H1 (cell line): Measurements from ENCODE around the gene DEGS2. TPM values are rescaled to one million over a fixed set of nuclear protein-coding genes. Genes with fewer than 3 reads are reported as not detected.

Source experiments
- CTCF ChIA-PET: fragments of 300-600 bp; sonication (Branson Sonifier 250); formaldehyde crosslinking; loops from one replicate; lab custom pipeline; 2021; ENCODE audit not compliant: partially characterized antibody; lab: Charles Lee
- POLR2A ChIA-PET: fragments of 300-600 bp; sonication (Branson Sonifier 250); formaldehyde crosslinking; loops from one replicate; lab custom pipeline; 2021; ENCODE audit warnings: inconsistent platforms; ENCODE audit not compliant: partially characterized antibody; lab: Charles Lee
- DNase-seq, 2 experiments: peaks; one replicate each; pipeline versions ENCODE4 v3.0.0 to v3.0.0-alpha.2; 2010 to 2022; ENCODE audit warnings: low spot score in 2 of 2, low read depth in 1 of 2, mixed read lengths in 1 of 2
- FAIRE-seq: peaks from 2 replicates; lab custom pipeline; 2011; peaks lifted over from hg19 to GRCh38; lab: Jason Lieb, UNC
- H2AFZ ChIP-seq: 2 replicates; pipeline ENCODE4 v1.8.1; 2012; ENCODE audit warnings: low read length, inconsistent platforms
- H2AK5ac ChIP-seq: 2 replicates; pipeline ENCODE4 v1.6.1; 2013; ENCODE audit warnings: low read depth, low read length
- H2BK120ac ChIP-seq: replicated peaks from 2 replicates; pipeline ENCODE3; 2013; ENCODE audit warnings: low read depth, low read length, inconsistent platforms
- H2BK12ac ChIP-seq: 2 replicates; pipeline ENCODE4 v1.6.1; 2013; ENCODE audit warnings: low read depth, low read length
- H2BK15ac ChIP-seq: 2 replicates; pipeline ENCODE4 v1.6.1; 2013; ENCODE audit warnings: low read length
- H2BK20ac ChIP-seq: 2 replicates; pipeline ENCODE4 v1.6.1; 2013; ENCODE audit warnings: low read length
- H2BK5ac ChIP-seq: 2 replicates; pipeline ENCODE4 v1.6.1; 2013; ENCODE audit warnings: low read depth, low read length
- H3K14ac ChIP-seq: 2 replicates; pipeline ENCODE4 v1.6.1; 2013; ENCODE audit warnings: inconsistent platforms; ENCODE audit not compliant: insufficient read length
- H3K18ac ChIP-seq: 2 replicates; pipeline ENCODE4 v1.6.1; 2013; ENCODE audit warnings: low read length; ENCODE audit errors: extremely low read depth
- H3K23ac ChIP-seq: 2 replicates; pipeline ENCODE4 v1.6.1; 2013; ENCODE audit warnings: inconsistent platforms; ENCODE audit not compliant: insufficient read length
- H3K23me2 ChIP-seq: 2 replicates; pipeline ENCODE4 v1.6.1; 2013; ENCODE audit warnings: low read depth, low read length
- H3K27ac ChIP-seq: 2 replicates; pipeline ENCODE4 v1.6.1; 2011; ENCODE audit warnings: low read depth, low read length, inconsistent platforms
- H3K27me3 ChIP-seq, 4 experiments: replicated peaks in 1 of 4; 1 replicate in 1 of 4; 2 replicates in 3 of 4; pipeline versions ENCODE4 v1.6.1 to v1.8.1; 2011 to 2013; ENCODE audit warnings: low read length in 3 of 4, mild to moderate bottlenecking in 3 of 4, inconsistent platforms in 2 of 4, mixed read lengths in 2 of 4, moderate library complexity in 1 of 4; ENCODE audit not compliant: control insufficient read depth in 3 of 4, insufficient read depth in 3 of 4; ENCODE audit errors: extremely low read depth in 1 of 4
- H3K36me3 ChIP-seq, 4 experiments: 2 replicates each; pipeline versions ENCODE4 v1.6.1 to v1.8.1; 2011 to 2013; ENCODE audit warnings: mild to moderate bottlenecking in 4 of 4, low read length in 3 of 4, moderate library complexity in 2 of 4, control low read depth in 1 of 4, inconsistent platforms in 1 of 4; ENCODE audit not compliant: insufficient read depth in 4 of 4, control insufficient read depth in 2 of 4
- H3K4ac ChIP-seq: replicated peaks from 2 replicates; pipeline ENCODE3; 2013; ENCODE audit warnings: low read length, low read depth, mixed read lengths, inconsistent platforms; ENCODE audit not compliant: insufficient read length
- H3K4me1 ChIP-seq, 4 experiments: replicated peaks in 1 of 4; 1 replicate in 1 of 4; 2 replicates in 3 of 4; pipeline versions ENCODE4 v1.6.1 to v1.8.1; 2011 to 2013; ENCODE audit warnings: low read length in 3 of 4, inconsistent platforms in 2 of 4, mixed read lengths in 1 of 4; ENCODE audit not compliant: insufficient read depth in 4 of 4, control insufficient read depth in 3 of 4
- H3K4me2 ChIP-seq, 2 experiments: 2 replicates each; pipeline versions ENCODE4 v1.6.1 to v1.8.1; 2011 to 2013; ENCODE audit warnings: low read depth in 2 of 2, low read length in 2 of 2, control low read depth in 1 of 2, inconsistent platforms in 1 of 2, mild to moderate bottlenecking in 1 of 2; ENCODE audit not compliant: insufficient read depth in 1 of 2
- H3K4me3 ChIP-seq, 4 experiments: fragments of 200-600, 300-600 bp in 1 of 4; sonication (generic), shearing (Covaris generic), sonication (Bioruptor Twin) in 1 of 4; 2 replicates each; pipeline versions ENCODE4 v1.5.1 to v1.8.1; 2011 to 2016; ENCODE audit warnings: low read length in 4 of 4, low read depth in 3 of 4, control low read depth in 2 of 4, inconsistent platforms in 2 of 4, mild to moderate bottlenecking in 2 of 4, mixed read lengths in 1 of 4, moderate library complexity in 1 of 4; ENCODE audit not compliant: insufficient read depth in 2 of 4; ENCODE audit errors: extremely low read depth in 1 of 4
- H3K56ac ChIP-seq: replicated peaks from 2 replicates; pipeline ENCODE3; 2013; ENCODE audit warnings: low read depth, mild to moderate bottlenecking, mixed read lengths, low read length, inconsistent platforms; ENCODE audit not compliant: insufficient read length
- H3K79me1 ChIP-seq: 2 replicates; pipeline ENCODE4 v1.6.1; 2013; ENCODE audit warnings: low read depth, low read length, control low read depth
- H3K79me2 ChIP-seq, 2 experiments: 2 replicates each; pipeline versions ENCODE4 v1.6.1 to v1.8.1; 2012 to 2013; ENCODE audit warnings: low read length in 2 of 2, mild to moderate bottlenecking in 2 of 2, inconsistent platforms in 1 of 2; ENCODE audit not compliant: insufficient read depth in 2 of 2, control insufficient read depth in 1 of 2
- H3K9ac ChIP-seq, 4 experiments: replicated peaks in 1 of 4; 1 replicate in 1 of 4; 2 replicates in 3 of 4; pipeline versions ENCODE4 v1.6.1 to v1.8.1; 2011 to 2013; ENCODE audit warnings: low read depth in 3 of 4, low read length in 3 of 4, control low read depth in 2 of 4, mild to moderate bottlenecking in 2 of 4, moderate library complexity in 2 of 4, inconsistent platforms in 1 of 4; ENCODE audit errors: extremely low read depth in 1 of 4
- H3K9me3 ChIP-seq, 2 experiments: 2 replicates each; pipeline versions ENCODE4 v1.6.1 to v1.8.1; 2012 to 2013; ENCODE audit warnings: mild to moderate bottlenecking in 2 of 2, moderate library complexity in 2 of 2, control low read depth in 1 of 2, inconsistent platforms in 1 of 2, low read depth in 1 of 2, low read length in 1 of 2, mixed read lengths in 1 of 2; ENCODE audit not compliant: insufficient read depth in 2 of 2
- H4K20me1 ChIP-seq, 2 experiments: replicated peaks in 1 of 2; 2 replicates each; pipeline versions ENCODE3 to v1.8.1; 2011 to 2013; ENCODE audit warnings: inconsistent platforms in 2 of 2, low read length in 2 of 2, mild to moderate bottlenecking in 1 of 2; ENCODE audit not compliant: insufficient read depth in 2 of 2, control insufficient read depth in 1 of 2
- H4K5ac ChIP-seq: 2 replicates; pipeline ENCODE4 v1.6.1; 2013; ENCODE audit warnings: low read length, low read depth, mixed read lengths, inconsistent platforms; ENCODE audit not compliant: insufficient read length
- H4K8ac ChIP-seq: 2 replicates; pipeline ENCODE4 v1.8.0; 2013; ENCODE audit warnings: mild to moderate bottlenecking, moderate library complexity, low read length, inconsistent platforms; ENCODE audit not compliant: insufficient read depth; ENCODE audit errors: extremely low read depth
- H4K91ac ChIP-seq: replicated peaks from 2 replicates; pipeline ENCODE3; 2013; ENCODE audit warnings: low read length, mixed read lengths, inconsistent platforms; ENCODE audit not compliant: insufficient read length
- ATF2 ChIP-seq: IDR thresholded peaks from 2 replicates; pipeline ENCODE4 v1.6.1; 2012; ENCODE audit warnings: low read length, inconsistent platforms
- CREB1 ChIP-seq: IDR thresholded peaks from 2 replicates; pipeline ENCODE4 v1.6.1; 2012; ENCODE audit warnings: inconsistent platforms
- EGR1 ChIP-seq: IDR thresholded peaks from 2 replicates; pipeline ENCODE4 v1.6.1; 2011; ENCODE audit warnings: low read depth, low read length, borderline replicate concordance
- EZH2 ChIP-seq: fragments of 200-600 bp; sonication (generic); IDR thresholded peaks from 2 replicates; pipeline ENCODE4 v1.7.1; 2012; ENCODE audit warnings: low read depth, mild to moderate bottlenecking, moderate library complexity, low read length, inconsistent platforms; ENCODE audit not compliant: severe bottlenecking
- FOSL1 ChIP-seq: IDR thresholded peaks from 2 replicates; pipeline ENCODE4 v1.6.1; 2011; ENCODE audit warnings: mild to moderate bottlenecking, low read depth, low read length, moderate library complexity; ENCODE audit not compliant: insufficient read depth
- JUND ChIP-seq: IDR thresholded peaks from 2 replicates; pipeline ENCODE4 v1.6.1; 2011; ENCODE audit warnings: mild to moderate bottlenecking, improper control_type of control experiment, low read length
- RFX5 ChIP-seq: IDR thresholded peaks from 2 replicates; pipeline ENCODE4 v1.6.1; 2011; ENCODE audit warnings: low read depth, low read length, improper control_type of control experiment, borderline replicate concordance
- SAP30 ChIP-seq: fragments of 300-600 bp; sonication (generic); IDR thresholded peaks from 2 replicates; pipeline ENCODE4 v1.7.1; 2012; ENCODE audit warnings: low read length, moderate library complexity, mild to moderate bottlenecking, inconsistent platforms; ENCODE audit not compliant: insufficient read depth, insufficient replicate concordance
- TAF1 ChIP-seq: IDR thresholded peaks from 2 replicates; pipeline ENCODE4 v1.6.1; 2011; ENCODE audit warnings: mild to moderate bottlenecking, low read depth, low read length
- YY1 ChIP-seq: IDR thresholded peaks from 2 replicates; pipeline ENCODE4 v1.6.1; 2011; ENCODE audit warnings: low read depth, mild to moderate bottlenecking, low read length
- WGBS, 2 experiments: shearing (Covaris generic) in 1 of 2; methylation state at CpG; one replicate each; pipeline versions ENCODE4 v1.1.6 to v1.1.7; 2013 to 2015; ENCODE audit warnings: low lambda C conversion rate in 2 of 2, mixed read lengths in 2 of 2, inconsistent platforms in 1 of 2, low coverage in 1 of 2, missing lambda C conversion rate in 1 of 2; ENCODE audit not compliant: insufficient replicate concordance in 2 of 2, insufficient coverage in 1 of 2, insufficient read length in 1 of 2; ENCODE audit errors: extremely low coverage in 1 of 2, missing lambda C conversion rate in 1 of 2; 5-methylcytosine and 5-hydroxymethylcytosine counted together
- polyA plus RNA-seq, 7 experiments: library from polyadenylated mRNA; depleted of rRNA in 3 of 7; stranded (reverse) in 5 of 7; unstranded in 2 of 7; fragments of >200 nt in 5 of 7; fragments of 200-250 nt in 2 of 7; gene quantifications; 1 replicate in 5 of 7; 2 replicates in 1 of 7; 4 replicates in 1 of 7; pipeline versions ENCODE4 v1.2.1 to v1.2.3, GENCODE V29; 2011 to 2013; ENCODE audit warnings: missing spikeins in 2 of 7, mixed read lengths in 2 of 7
- total RNA-seq: library from RNA; stranded (reverse); fragmentation: NEBNext Ultra II Directional; extraction: Animal tissue kit (Norgen Biotek cat#: 25700); gene quantifications from 2 replicates; pipeline ENCODE4 v1.2.1, GENCODE V29; 2021

DEGS2 gene
- total and polyA plus RNA-seq, 2 of the 8 experiments (the other 6 are each of a cell fraction or from before 2014, with no cell fraction given): 0.61 to 0.82 TPM

DNA sequence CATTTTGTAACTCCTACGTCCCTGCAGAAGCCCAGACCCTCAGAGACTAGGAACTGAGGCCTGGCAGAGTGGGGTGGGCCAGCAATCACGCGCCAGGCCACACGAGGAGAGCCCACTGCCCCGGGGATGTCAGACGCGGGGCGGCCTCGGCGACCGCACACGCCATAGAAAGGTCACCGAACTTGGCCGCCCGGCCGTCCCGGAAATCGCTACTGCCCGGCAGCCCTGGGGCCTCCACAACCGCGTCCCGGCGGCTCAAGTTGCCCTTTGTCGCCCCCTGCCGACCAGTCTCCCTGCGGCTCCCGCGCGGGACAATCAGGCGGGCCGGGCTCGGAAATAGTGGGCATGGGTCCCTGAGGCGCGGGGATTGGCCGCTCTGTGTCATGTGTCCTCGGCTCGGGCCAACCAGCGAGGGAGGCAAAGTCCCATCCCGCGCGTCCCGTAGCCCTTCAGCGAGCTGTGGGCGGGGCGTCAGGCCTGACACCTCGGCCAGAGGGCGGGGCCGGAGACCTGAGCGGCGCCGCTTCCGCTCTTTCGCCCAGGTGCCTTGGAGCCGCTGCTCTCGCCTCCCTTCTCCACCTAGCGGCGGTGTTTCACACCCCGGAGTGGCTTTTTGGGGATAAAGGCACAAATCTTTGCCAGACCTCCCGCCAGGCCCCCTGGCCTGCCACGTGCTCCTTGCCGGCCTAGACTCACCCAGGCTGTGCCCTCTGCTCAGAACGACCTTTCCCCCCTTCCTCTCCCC lies 33.4 kb upstream of the DEGS2 start:
- peak; percentile 98 to 100 for DNase-seq
- H3K4me3 ChIP-seq: peak overlapping the region in 3 of 4 experiments; percentile 29 to 45 (median 42); a peak in 6 of 8 replicates
- FAIRE-seq: no peak
- H3K23ac ChIP-seq: no peak overlapping the region
- no peak overlapping the region for H2BK20ac ChIP-seq
- ChIA-PET POLR2A (interaction anchor here (0.6 to 1.1 kb wide), 4 partner anchors 8 to 44 kb away, joined by 3 to 6 read pairs (median 4); no protein-coding TSS in a partner anchor), CTCF (interaction anchor here (0.6 to 3.8 kb wide), 32 partner anchors 10 to 446 kb away, joined by 3 to 30 read pairs (median 5); partner anchors contain the start of gene DEGS2)
- H2BK12ac ChIP-seq: peak overlapping the region; percentile 3; the same call in 1 of the 2 replicates
- peaks cover 4 to 12% (median 8%) of the 10 kb centered on the region in 4 experiments; a peak in 6 of 7 replicates for H3K4me1 ChIP-seq
- H4K8ac ChIP-seq: peak overlapping the region; percentile 84
- peak overlapping the region; percentile 44 for H3K4ac ChIP-seq
- H3K27me3 ChIP-seq: no peaks in the 10 kb centered on the region
- no peak overlapping the region for H3K56ac ChIP-seq
- H3K36me3 ChIP-seq: no peaks in the 10 kb centered on the region
- H2AK5ac ChIP-seq: no peak overlapping the region
- WGBS, 2 experiments: 4% methylated on average over 47 of the region's 62 CpGs; no CpG with 5 or more reads in 1 of the 2 experiments
- peak overlapping the region in 1 of 2 experiments; percentile 66; a peak in 3 of 4 replicates for H3K4me2 ChIP-seq
- no peaks in the 10 kb centered on the region for H3K79me1 ChIP-seq
- H3K9me3 ChIP-seq: no peaks in the 10 kb centered on the region
- peak overlapping the region; percentile 61; the same call in 1 of the 2 replicates for H2BK15ac ChIP-seq
- H4K20me1 ChIP-seq: no peaks in the 10 kb centered on the region
- H2BK5ac ChIP-seq: peak overlapping the region; percentile 44; the same call in 1 of the 2 replicates
- peak overlapping the region; percentile 45 for H4K5ac ChIP-seq
- H2BK120ac ChIP-seq: no peak overlapping the region
- H2AFZ ChIP-seq: peak overlapping the region; percentile 58
- no peaks in the 10 kb centered on the region for H3K23me2 ChIP-seq
- H3K18ac ChIP-seq: peak overlapping the region; percentile 99
- peak overlapping the region; percentile 37 for H4K91ac ChIP-seq
- H3K79me2 ChIP-seq: no peaks in the 10 kb centered on the region
- H3K27ac ChIP-seq: no peak overlapping the region
- H3K9ac ChIP-seq: peak overlapping the region in 2 of 4 experiments; percentile 42 to 48; a peak in 2 of 7 replicates
- H3K14ac ChIP-seq: no peak overlapping the region
- TF ChIP-seq EZH2: no peak
- TF ChIP-seq RFX5: no peak
- TF ChIP-seq JUND: no peak
- TF ChIP-seq SAP30: no peak
- peak; percentile 49 for TF ChIP-seq TAF1
- TF ChIP-seq CREB1: peak; percentile 56; the same call in 1 of the 2 replicates
- TF ChIP-seq EGR1: no peak
- TF ChIP-seq ATF2: no peak
- no peak for TF ChIP-seq YY1
- 0 out of 2 replicates have a peak, but pooled peaks have one; percentile 27 for TF ChIP-seq FOSL1
